Fibroblast of skin of right biceps (primary cell): ENCODE data around the gene PSTPIP2.
"Not testable (repeated sequence)": the region's sequence is repeated elsewhere in the genome, so short reads cannot be mapped to it uniquely, and the experiment has no call there.

Source experiments
- DNase-seq: peaks from one replicate; pipeline ENCODE4 v3.0.0-alpha.2; 2013

Gene PSTPIP2

GRCh38 chr18:46071653-46072375, at the start of gene PSTPIP2:
PSTPIP2 (minus strand) TSS chr18:46072260; CDS start chr18:46072188, 72 bp downstream.
- peak; percentile 64 for DNase-seq

GRCh38 chr18:46113751-46114150, 41.7 kb upstream of the PSTPIP2 start:
- DNase-seq, result no peak

GRCh38 chr18:46110406-46110805, 38.3 kb upstream of the PSTPIP2 start:
- DNase-seq, result no peak

- DNase-seq, result no peak
Measured at GRCh38 chr18:46109386-46109785, 37.3 kb upstream of the PSTPIP2 start.

GRCh38 chr18:46104128-46104911, 32.3 kb upstream of the PSTPIP2 start, which contains the start of gene HAUS1:
HAUS1 (plus strand) TSS chr18:46104385; CDS start chr18:46104412, 27 bp downstream.
- peak; percentile 89 for DNase-seq

- no peak for DNase-seq
Measured at GRCh38 chr18:46099463-46099862, 27.4 kb upstream of the PSTPIP2 start.

- DNase-seq, result peak; percentile 9
Measured at GRCh38 chr18:46098616-46098933, 26.5 kb upstream of the PSTPIP2 start.

- peak; percentile 85 for DNase-seq
Measured at GRCh38 chr18:46097801-46098615, 25.9 kb upstream of the PSTPIP2 start, which contains the start of gene ATP5F1A. ATP5F1A (minus strand) TSS chr18:46098296; CDS start chr18:46098231, 65 bp downstream.

- no peak for DNase-seq
Measured at GRCh38 chr18:46097431-46097800, 25.4 kb upstream of the PSTPIP2 start.

GRCh38 chr18:46096651-46097300, 24.7 kb upstream of the PSTPIP2 start:
- DNase-seq, result no peak

GRCh38 chr18:46095532-46095931, 23.5 kb upstream of the PSTPIP2 start:
- DNase-seq, result no peak

GRCh38 chr18:46088501-46088900, 16.4 kb upstream of the PSTPIP2 start:
- not testable (repeated sequence) for DNase-seq

GRCh38 chr18:46084431-46084830, 12.4 kb upstream of the PSTPIP2 start:
- DNase-seq, result no peak

- DNase-seq, result no peak
Measured at GRCh38 chr18:46080156-46080555, 8.1 kb upstream of the PSTPIP2 start.

- no peak for DNase-seq
Measured at GRCh38 chr18:46079336-46079735, 7.3 kb upstream of the PSTPIP2 start.

- peak; percentile 74 for DNase-seq
Measured at GRCh38 chr18:46073474-46074331, 1.6 kb upstream of the PSTPIP2 start.

GRCh38 chr18:46072959-46073358, 899 bp upstream of the PSTPIP2 start:
- no peak for DNase-seq

GRCh38 chr18:46072376-46072867, 362 bp upstream of the PSTPIP2 start:
- no peak for DNase-seq

- no peak for DNase-seq
Measured at GRCh38 chr18:46070815-46071652, 1.0 kb downstream of the PSTPIP2 start.

GRCh38 chr18:46070232-46070631, 1.8 kb downstream of the PSTPIP2 start:
- DNase-seq, result no peak

- DNase-seq, result peak; percentile 17
Measured at GRCh38 chr18:46069524-46069923, 2.5 kb downstream of the PSTPIP2 start.
